Esophagus mucosa (tissue), 1 donor: ENCODE measurements around the gene GABARAP. TPM values are rescaled to one million over a fixed set of nuclear protein-coding genes. Genes with fewer than 3 reads are reported as not detected.
"Not testable (repeated sequence)": the region's sequence is repeated elsewhere in the genome, so short reads cannot be mapped to it uniquely, and the experiment has no call there.

Experiments used
- ATAC-seq: fragments of 200-7000 bp; cut with Tn5 transposase; one replicate; pipeline ENCODE4 v1.9.1; 2020
- total RNA-seq: library from RNA; stranded (reverse); gene quantifications from one replicate; pipeline ENCODE4 v1.2.4, GENCODE V29; 2023
- donor health status: DM: yes; HTN: yes; CAD: no.

Gene GABARAP
- total RNA-seq, 1 donor from 2014 or later, result 268 TPM

DNA sequence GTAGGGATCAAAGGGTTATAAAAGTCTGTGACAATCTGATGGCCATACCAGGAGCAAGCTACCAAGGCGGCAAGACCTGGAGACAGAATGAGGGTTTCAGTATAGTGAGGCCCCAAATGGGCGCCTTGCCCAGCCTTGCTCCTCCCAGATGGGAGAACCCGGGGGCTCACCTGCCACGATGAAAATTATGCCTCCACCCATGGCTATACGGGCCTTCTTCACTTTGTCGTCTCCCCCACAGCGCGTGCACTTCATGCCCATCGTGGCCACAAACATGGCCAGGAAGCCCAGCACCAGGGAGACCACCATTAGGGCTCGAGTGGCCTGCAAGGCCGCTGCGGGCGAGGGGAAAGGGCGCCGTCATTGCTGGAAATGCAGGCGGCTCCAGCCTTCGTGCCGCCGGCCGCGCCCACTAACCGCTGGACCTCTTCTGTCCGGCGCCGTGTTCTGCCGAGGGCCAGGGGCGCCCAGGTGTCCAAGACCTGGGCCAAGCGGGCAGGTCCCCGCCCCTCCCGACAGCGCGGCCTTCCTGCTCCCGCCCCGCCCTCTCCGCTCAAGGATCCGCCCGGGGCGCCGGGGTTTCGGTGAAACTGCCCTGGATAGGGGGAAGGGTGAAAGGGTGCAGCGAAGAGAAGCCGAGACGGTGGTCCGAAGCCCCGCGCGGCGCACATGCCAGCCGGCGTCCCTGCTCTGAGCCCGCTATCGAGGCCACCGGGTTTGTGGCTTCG is 18.6 kb upstream of the GABARAP start:
- peak; percentile 39 for ATAC-seq

DNA sequence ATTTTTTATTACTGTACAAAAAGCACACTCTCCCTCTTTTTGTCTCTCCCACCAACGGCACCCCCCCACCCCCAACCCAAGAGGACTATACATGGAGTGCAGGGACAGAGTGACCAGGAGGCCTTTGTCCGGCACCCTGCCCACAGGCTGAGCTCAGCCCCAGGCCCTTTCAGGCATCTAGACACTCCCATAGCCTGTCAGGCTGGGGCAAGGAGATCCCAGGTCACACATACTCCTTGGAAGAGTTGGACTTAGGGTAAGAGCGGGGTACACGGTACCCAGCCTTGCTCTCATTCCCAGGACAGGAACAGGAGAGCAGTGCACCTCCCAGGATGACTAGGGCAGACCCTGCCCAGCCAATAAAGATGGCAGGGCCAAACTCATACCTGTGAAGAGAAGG is 17.9 kb upstream of the GABARAP start:
- ATAC-seq, result no peak

DNA sequence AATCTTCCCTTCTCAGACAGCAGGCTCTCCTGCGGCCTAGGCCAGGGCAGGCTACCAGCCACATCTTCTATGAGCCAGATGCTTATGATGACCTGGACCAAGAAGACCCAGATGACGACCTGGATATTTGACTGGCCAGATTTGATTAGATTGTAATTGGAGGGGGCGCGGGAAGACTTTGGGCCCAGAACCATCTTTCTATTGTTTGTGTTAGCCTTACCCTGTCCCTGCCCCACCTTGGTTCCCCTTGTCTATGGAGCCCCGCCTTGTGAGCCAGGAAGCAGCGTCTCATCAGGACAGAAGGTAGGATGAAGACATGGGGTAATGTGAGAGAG is 17.3 kb upstream of the GABARAP start:
- no peak for ATAC-seq

DNA sequence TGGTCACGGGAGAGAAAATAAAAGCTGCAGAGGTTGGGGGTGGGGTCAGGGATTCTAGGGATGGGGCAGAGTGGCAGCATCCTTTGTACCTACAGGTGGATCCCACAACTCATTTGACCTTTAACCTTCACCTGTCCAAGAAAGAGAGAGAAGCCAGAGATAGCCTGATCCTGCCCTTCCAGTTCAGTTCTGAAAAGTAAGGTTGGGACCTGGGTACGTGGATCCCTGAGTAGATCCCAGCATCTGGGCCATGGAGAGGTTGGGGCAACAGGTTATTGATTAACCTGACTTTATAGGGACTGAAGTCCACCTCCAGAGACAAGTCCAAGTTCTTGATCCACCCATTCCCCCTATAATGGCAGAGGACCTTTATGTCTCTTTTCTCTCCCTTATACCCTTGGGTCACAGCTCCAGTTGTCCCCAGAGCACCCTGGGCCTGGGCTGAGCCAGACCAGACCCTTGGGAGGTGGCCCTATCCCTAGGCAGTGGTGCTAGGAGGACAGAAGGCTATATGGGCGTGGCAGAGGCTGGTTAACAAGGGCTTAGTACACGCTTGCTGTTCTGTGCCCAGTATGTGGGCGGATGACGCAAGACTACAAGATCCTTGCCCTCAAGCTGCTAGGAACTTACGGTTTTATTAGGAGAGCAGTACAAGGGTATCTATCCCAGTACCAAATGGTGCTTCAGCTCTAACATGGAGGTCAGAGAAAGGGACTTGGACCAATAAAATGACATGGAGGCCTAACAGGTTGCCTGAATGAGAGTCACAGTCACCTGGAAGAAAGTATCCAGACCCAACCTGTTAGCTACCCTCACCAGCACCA is 16.7 kb upstream of the GABARAP start:
- peak; percentile 26 for ATAC-seq

DNA sequence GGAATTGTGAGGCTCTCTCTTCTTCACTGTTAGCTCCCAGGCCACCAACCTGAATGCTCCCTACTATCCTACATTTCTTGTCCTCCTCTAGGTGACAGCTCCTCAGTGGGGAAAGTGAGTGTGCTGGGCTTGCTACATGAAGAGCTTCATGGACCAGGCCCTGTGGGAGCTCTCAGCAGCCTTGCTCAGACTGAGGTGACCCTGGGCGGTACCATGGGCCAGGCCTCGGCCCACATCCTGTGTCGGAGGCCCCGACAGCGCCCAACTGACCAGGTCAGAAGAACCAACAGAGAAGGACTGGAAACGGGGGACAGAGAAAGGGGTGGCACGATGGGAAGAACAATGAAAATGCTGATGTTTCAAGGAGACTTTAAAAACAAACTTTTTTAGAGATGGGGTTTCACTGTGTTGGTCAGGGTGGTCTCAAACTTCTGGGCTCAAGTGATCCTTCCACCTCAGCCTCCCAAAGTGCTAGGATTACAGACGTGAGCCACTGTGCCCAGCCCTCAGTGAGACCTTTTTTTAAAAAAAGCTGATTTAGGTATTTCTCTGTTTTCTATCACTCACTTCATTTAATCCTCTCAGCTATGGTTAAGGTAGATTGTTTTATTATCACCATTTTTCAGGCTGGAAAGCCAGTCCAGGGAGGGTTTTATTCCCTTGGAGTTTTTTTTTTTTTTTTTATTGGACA is 14.7 kb upstream of the GABARAP start:
- no peak for ATAC-seq

DNA sequence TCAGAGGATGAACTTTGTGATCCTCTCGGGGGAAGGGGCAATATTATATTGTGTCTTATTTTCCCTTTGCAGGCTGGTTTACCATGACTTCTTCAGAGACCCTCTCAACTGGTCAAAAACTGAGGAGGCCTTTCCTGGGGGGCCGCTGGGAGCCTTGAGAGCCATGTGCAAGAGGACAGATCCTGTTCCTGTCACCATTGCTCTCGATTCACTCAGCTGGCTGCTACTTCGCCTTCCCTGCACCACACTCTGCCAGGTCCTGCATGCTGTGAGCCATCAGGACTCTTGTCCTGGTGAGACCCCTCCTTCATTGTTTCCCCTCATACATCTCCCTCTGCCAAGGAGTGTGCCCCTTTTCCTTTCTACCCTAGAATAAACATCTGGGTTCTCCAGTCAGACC is 12.3 kb upstream of the GABARAP start:
- no peak for ATAC-seq

DNA sequence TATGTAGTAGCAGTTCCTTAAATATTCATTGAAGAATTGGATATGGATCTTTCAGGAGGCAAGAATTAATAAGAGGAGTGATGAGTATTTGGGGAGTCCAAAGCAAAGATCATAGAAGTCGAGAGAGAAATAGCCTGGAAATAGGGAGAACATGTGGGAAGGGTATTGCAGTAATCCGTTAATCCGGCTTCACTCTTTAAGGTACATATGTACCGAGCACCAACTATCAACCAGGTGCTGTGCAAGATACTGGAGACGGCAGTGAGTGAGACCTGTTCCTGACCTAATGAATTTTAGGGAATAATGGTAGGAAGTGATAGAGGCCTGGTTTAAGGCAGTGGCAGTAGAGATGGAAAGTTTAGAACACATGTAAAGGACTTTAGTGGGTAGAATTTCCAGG is 10.8 kb upstream of the GABARAP start:
- ATAC-seq, result no peak

DNA sequence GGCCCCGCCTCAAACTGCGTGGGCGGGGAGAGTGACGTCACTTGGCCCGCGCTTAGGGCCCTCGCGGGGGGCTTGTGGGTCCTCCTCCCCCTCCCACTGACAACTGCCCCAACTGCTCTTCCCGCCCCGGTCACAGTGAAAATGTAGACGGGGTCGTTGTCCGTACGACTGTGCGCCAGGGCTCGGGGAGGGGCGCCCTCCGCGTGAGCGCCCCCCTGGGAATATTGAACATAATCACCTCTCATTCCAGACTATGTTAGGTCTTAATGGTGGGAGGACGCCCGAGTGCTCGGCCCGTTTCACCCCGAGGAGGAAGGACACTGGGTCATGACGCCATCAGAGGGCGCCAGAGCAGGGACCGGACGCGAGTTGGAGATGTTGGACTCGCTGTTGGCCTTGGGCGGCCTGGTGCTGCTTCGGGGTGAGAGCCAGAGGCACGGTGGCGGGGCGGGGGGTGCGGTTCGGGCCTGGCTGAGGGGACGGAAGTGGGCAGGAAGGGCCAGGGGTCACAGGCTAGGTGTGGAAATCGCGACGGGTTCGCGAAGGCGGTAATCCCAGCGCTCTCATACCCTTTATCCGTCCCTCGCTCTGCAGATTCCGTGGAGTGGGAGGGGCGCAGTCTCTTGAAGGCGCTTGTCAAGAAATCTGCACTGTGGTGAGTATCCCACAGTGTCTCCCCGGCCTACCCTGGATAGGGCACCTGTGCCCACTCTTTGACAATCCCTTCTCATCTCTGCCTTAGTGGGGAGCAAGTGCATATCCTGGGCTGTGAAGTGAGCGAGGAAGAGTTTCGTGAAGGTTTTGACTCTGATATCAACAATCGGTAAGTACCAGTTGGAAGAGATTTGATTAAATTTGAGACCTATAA is 10.2 kb upstream of the GABARAP start, which contains the start of gene ELP5:
ELP5 (plus strand) TSS at position 40 of the 868 bp plus-strand sequence; CDS start at position 376, 336 bp downstream.
- peak; percentile 72 for ATAC-seq

DNA sequence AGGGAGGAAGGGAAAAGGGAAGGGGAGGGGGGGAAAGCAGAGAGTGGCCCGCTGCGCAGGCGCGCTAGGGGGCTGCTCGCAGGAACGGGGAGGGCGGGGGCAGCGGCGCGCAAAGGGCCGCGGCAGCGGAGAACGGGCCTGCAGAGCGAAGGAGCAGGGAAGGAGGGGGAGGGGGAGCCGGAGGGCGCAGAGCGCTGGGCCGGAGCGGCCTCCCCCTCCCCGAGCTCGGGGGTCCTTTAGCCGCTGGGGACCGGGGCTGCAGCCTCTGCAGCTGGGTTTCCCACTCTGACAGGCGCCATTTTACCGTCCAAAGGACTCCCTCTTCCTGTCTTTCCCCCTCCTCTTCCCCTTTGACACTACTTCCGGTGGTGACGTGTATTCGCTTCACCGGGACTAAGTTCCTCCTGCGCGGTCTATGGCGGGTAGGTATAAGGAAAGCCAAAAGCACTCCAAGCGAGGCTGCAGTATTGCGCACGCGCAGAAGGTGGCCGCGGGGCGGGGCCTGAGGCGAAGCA is 9.5 kb upstream of the GABARAP start, which contains the start of gene CTDNEP1:
CTDNEP1 (minus strand) TSS at position 74 of the 515 bp plus-strand sequence. CDS start 438 bp downstream, outside the sequence.
- ATAC-seq, result peak; percentile 88

DNA sequence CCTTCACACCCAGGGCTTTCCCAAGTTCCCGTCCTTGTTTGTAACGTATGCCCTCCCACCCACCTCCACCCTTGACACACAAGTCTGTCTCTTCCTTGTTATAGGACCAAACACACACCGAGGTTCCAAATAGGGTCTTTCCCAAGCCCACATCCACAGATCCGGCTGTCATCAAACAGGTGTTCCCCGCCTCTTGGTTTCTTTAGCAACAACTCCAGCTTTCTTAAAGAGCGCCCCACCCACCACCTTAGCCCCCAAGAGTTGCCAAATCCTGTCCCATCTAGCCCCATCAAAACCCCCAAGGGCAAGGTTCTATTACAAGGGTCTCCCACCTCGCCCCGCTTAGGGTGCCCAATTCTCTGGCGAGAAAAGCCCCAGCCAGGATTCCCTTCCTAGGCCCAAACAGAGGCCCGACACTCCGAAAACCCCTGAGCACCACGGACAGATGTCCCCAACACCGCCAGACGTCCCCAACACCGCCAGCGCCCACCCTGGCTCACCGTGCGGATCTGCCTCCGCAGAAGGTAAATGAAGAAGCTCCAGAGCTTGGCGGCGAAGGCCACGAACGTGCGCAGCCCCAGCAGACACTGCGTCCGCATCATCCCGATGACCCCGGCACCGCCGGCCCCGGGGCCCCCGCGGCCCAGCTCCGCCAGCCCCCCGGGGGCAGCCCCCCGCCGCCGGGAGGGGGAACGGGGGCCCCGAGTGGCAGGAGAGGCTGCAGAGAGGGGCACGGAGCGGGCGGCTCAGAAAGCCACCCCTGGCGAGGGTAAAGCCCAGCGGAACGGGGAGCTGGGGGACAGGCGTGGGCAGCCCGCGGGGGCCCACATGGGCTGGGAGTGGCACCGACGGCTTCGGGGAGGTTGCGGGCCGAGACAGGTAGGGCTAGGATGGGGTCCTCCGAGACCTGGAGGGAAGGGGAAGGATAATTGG is 8.7 kb upstream of the GABARAP start:
- ATAC-seq, result peak; percentile 17

DNA sequence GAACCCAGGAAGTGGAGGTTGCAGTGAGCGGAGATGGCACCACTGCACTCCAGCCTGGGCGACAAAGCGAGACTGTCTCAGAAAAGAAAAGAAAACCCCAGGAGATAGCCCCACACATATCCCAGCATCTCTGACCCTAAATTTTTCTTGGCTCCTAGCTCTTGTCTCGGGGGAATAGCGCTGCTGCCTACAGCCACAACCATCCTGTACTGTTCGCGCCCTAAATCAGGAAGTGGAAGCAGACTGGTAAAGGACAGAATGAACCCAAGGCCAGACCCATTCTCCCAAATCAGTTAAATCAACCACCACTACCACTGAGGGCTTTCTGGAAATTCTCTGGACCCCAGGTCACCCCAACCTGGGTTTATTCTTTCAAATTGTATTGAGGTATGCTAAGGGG is 7.6 kb upstream of the GABARAP start:
- no peak for ATAC-seq

DNA sequence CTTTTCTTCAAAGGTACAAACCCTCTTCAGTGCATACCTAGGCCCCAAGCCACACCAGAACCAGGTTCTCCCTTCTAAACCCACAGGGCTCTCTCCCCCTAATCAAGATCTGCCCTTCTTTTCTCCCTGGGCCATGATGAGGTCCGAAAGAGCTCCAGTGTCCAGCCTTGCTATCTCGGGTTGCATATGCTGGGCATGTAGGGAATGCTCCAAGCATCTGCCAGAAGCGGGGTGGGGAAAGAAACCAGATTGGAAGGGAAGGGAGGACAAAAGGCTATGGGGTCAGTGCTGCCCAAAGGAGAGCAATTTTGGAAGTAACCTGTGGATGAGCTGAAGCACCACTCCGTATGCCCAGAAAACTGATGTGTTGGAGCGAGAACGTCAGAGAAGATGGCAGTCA is 7.0 kb upstream of the GABARAP start:
- ATAC-seq, result no peak

DNA sequence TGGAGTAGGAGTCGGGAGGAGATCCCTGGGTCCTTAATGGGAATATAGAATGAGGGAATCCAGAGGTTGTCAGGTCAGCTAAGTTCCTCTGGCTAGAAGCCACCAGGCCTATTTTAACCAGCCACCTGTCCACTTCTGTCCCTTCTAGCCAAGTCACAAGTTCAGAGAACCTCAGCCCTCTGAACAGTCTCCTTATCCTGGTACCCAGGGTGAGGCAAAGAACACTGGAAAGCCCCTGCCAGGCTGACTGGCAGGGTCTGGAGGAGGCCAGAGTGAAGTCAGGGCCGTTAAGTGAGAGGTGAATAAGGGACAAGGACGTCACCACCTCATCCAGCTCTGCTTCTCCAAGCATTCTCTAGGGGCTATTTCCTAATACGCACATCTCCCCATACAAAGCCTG is 6.5 kb upstream of the GABARAP start:
- ATAC-seq, result no peak

DNA sequence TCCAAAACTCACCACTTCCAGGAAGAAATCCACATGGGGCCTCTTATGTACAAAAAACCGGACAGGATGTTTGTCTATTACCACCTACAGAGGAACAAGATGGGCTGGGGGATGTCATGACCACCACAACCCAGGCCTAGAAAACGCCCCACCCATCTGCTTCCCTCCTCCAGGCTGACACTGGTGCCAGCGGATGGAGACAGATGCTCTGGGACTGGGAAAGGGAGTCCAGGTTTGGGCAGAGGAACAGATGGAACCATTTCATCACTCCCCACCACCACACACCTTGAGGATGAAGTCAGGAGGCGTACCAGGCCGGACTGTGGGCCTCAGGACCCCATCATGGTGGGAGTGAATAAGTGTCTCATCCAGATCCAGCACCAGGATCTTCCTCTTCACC is 4.5 kb upstream of the GABARAP start:
- no peak for ATAC-seq

DNA sequence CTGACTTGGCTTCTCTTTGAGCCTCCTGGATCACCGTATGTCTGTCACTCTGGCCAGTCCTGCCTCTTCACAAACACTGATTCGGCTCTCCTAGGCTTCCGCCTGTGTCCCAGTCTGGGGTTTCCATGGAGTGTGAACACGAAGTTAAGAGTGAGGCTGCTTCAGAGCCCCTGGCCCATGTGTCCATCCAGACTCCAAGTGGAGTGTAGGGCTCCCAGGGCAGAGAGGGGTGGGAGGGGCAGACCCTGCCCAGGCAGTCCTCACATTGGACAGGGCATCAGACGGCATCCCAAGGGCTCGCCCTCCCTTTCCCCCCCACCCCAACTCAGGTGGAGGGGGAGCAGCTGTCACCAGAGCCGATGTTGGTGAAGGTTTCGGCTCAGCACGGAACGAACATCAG is 1.6 kb upstream of the GABARAP start:
- ATAC-seq, result not testable (repeated sequence)

DNA sequence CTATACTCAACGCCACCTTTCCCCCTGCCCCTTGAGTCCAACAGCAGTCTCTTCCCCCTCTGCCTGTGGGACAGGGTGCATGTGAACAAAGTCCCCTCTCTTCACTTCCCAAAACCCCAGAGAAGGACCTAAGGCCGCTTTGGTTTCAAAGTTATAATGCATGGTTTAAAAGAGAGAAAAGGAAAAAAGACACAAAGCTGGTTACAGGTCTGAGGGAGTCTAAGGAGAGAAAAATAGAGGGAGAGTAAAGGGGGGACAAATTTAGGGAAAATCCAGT is 1.1 kb upstream of the GABARAP start:
- ATAC-seq, result no peak

DNA sequence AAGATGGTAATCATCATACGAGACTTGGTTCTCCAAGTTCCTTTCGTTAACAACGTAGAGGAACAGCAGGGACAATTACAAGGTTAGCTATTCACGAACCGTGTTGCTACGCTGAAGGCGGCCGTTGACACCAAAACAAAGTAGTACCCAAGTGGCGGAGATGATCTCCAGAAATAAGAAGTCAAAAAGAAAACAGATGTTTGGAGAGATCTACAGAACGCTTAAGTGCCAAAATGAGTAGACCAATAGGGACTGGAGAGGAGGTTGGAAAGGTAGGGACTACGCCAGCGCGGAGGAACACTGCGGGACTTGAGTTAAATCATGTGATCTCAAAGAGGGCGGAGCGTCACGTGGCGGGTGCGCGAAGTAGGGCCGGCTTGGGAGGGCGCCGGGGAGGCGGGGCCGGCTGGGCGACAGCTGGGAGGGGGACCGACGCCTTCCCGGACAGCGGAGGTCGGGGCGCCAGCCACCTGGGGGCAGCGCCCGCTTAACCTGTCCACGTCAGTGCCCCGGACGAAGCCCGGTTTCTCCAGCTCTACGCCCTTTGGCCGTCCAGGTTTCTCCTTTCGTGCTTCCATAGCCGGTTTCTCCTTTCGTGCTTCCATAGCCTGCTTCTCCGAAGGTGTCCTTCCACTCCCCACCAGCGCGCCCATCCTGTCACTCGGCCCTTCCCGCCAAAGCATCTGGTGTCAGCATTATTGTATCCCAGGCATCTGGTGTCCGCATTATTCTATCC is 636 bp upstream of the GABARAP start:
- peak; percentile 55 for ATAC-seq

DNA sequence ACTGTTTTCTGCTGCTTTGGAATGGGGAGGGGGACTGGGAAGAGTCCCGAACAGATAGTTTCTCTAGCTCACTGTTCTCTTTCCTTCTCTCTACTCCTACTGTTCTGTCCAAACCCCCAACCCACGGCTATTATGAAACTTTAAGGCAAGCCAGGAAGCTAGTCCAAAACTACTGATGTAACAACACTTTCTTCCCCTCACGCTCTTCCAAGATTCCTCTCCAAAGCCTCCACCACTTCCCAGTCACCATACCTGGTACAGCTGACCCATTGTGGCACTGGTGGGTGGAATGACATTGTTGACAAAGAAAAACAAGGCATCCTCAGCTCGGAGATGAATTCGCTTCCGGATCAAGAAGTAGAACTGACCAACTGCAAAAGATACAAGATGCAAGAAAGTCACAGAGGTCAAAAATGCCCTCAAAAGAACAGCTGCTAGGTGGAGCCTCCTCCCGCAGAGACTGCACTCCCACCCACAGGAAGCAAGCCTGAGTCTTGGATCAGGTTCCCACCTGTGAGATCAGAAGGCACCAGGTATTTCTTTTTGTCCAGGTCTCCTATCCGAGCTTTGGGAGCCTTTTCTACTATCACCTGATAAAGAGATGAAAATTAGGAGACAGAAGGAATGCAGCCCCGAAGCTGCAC is 1.0 kb downstream of the GABARAP start:
- no peak for ATAC-seq

DNA sequence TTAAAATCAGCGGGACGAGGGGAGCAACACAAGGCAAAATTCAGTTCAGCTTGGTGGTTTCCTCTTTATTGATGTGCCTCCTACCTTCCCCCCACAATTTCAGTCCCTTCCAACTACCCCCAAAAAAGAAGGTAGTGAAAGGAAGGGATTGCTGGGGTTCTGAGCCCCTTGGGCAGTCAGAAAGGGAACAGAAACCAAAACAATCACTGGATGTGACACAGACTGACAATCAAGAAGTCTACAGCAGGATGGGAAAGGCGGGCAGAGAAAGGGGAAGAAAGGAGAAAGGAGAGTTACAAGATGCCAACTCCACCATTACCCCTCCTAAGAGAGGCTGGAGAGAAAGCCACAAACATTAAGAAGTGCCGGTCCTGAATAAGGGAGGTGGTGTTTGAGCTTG is 1.9 kb downstream of the GABARAP start:
- ATAC-seq, result no peak
